ENCODE data around the gene ADGRV1.

Gene ADGRV1

DNA sequence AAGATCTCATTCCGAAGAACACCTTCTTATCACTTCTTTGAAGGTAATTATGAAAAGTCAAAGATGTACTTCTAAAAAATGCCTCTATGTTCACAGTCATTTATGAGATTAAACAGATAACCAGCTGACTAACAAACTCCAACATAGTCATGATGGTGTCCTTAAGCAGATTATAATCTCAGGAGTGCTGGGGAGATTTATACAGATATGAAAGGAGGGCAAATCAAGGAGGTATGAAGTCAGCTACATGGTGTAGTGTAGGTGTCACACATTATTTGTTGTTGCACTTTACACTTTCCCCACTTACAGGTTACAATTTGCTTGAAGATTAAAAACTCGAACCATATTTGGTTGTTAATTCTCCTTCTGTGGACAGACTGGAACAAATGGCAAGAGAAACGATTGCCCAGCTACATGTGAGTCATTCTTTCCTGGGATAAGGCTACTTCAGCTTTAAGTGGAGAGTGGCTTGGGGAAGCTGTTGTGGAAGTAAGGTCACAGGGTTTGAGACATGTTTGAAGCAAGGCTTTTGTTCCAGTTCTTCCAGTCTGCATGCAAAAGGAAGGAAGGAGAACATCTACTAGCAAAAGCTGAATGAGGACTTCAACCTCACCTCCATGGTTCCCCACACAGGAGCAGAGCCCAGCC, 320.1 kb downstream of the ADGRV1 start:
- DNase-seq: no peak

- DNase-seq: no peak
These were observed 323.1 kb downstream of the ADGRV1 start for GRCh38 chr5:90881626-90882150.

GRCh38 chr5:90882448-90882847, 323.9 kb downstream of the ADGRV1 start:
- no peak for DNase-seq

- no peak for DNase-seq
These were observed 326.7 kb downstream of the ADGRV1 start for GRCh38 chr5:90885180-90885868.

GRCh38 chr5:90886381-90886780, 327.8 kb downstream of the ADGRV1 start:
- no peak for DNase-seq

GRCh38 chr5:90888511-90889324, 330.1 kb downstream of the ADGRV1 start:
- peak; percentile 65 for DNase-seq

GRCh38 chr5:90889325-90889600, 330.7 kb downstream of the ADGRV1 start:
- no peak for DNase-seq

GRCh38 chr5:90890180-90890579, 331.6 kb downstream of the ADGRV1 start:
- no peak for DNase-seq

DNA sequence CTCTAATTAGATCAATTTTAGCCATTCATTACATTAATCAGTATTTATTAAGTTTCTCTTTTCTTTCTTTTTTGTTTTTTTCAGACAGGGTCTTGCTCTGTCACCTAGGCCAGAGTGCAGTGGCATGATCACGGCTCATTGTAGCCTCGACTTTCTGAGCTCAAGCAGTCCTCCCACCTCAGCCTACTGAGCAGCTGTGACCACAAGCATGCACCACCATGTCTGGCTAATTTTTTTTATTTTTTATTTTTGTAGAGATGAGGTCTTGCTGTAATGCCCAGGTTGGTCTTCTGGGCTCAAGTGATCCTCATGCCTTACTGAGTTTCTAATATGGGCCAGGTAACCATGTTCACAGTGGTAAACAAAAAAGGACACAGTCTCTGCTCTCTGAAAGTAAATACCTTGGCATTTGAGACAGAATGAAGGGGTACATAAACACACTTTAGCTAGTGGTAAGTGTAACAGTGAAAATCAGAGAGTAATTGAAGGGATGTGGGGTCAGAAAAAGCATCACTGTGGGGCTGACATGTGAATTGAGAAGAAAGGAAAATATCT, 336.3 kb downstream of the ADGRV1 start:
- DNase-seq: no peak

GRCh38 chr5:90897618-90898017, 339.0 kb downstream of the ADGRV1 start:
- DNase-seq: no peak

DNA sequence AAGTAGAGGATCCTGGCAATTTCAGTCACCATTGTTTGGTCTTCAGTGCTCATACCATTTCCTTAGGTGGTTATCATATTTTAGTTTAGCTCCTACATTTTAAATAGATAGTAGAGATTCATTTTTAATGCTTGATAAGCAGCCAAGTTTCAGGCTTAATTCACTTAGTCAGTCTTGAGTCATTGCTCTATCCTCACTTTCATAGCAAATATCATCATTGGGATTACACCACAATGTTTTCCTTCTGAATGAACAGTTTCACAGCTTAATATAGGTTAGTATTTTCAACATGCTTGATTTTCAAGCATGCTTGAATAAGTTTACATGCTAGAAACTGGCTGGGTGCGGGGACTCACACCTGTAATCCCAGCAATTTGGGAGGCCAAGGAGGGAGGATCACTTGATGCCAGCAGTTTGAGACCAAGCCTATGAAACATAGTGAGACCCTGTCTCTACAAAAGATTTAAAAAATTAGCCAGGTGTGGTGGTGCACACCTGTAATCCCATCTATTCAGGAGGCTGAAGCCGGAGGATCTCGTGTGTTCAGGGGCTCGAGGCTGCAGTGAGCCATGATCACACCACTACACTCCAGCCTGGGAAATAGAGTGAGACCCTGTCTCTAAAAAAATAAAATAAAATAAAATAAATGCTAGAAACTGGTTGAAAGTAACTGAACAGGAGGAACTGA, 339.9 kb downstream of the ADGRV1 start:
- DNase-seq: no peak

DNA sequence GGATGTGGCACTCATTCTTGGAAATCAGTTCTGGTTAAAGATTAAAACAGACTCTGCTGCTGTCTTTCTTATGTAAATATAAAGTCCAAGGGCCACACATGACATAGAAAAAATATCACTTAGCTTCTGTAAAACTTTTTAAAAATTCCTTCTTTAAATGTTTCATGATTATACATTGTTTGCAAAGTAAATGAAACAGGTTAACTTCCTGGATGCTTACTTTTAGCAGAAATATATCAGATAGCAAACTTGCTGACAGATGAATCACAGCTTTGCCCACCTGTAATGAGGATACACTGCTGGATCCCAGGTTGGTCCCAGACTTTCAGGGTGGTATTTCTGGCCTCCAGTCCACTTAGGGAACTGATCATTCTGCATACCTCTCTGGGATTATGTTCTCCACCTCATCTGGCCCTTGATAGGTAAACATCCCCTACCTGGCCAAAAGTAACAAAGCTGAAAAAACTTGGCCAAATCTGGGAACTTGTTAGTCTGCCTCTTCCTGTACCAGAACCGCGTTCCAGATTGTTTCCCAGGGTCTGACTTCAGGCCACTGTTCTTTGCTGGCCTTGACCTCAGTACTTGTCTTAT, 340.5 kb downstream of the ADGRV1 start:
- DNase-seq: no peak

DNA sequence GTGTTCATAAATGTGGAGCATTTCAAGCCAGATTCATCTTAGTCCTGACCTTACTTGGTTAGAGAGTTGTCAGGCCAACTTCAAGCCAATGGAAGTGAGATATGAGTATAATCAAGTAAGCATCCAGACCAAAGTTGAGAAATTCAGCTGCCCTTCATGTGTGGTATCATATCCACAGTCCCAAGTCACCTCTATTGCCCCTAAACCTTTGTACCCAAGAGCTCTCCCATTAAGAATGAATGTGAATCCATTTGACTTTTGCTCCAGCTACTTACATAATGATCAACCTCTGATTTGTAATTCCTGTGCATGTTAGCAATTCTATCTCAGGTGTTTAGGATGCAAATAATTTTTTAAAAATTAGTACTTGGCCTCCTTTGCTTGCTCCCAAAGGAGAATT, 342.7 kb downstream of the ADGRV1 start:
- DNase-seq: no peak

DNA sequence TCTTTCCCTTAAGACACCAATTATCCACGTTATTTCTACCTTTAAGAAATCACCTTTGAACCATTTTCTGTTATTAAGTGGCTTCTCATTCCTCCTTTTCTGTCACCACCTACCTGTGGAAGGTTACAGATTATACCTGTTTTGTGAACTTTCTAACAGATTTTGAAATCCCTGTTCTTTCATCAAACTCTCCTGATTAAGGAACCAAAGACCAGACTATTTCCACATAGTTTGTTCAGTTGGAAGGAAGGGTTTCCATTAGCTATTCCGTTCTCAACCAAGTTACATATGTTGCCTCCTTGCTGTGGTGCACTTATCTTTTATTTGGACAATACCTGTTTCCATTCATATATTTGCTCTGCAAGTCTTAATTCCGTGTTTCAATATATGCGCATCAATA, 343.6 kb downstream of the ADGRV1 start:
- DNase-seq: no peak

GRCh38 chr5:90902651-90903386, 344.2 kb downstream of the ADGRV1 start:
- no peak for DNase-seq

- no peak for DNase-seq
These were observed 350.5 kb downstream of the ADGRV1 start for GRCh38 chr5:90909101-90909503.

DNA sequence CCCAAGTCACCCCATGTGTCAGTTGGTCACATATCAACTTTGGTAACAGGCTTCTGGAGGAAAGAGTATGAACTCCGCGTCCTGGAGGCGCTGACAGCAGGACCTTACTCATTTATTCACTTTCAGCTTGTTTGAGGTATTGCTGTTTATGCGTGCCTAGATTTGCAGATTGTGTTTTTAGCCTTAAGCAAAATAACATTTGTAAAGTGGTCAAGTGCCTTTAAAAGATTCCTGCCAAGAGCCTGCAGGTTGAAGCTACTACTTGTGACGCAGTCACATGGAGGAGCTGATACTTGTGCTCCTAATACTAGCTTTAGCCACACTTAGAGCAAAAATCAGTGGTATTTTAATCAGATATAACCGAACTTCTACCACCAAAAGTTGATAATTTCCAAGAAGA, 351.3 kb downstream of the ADGRV1 start:
- DNase-seq: no peak

DNA sequence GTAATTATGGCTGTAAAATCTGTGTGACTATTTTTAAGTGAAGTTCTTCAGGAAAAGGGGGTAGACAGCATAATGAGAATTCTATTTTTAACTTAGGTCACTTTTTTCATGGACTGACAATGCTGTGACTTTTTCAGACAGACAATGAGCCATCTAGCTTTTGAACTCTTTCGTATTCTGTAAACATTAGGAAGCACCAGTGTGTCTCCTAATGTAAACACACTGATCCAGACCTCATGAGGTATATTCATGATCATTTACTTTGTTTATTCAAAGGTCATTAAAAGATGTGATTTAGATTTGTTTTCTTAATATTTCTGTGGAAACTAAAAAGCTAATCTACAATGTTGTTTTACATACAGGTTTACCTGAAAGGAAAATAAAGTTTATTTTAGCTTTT, 352.6 kb downstream of the ADGRV1 start:
- no peak for DNase-seq

GRCh38 chr5:90912476-90912875, 353.9 kb downstream of the ADGRV1 start:
- DNase-seq: no peak

GRCh38 chr5:90915393-90915792, 356.8 kb downstream of the ADGRV1 start:
- no peak for DNase-seq

GRCh38 chr5:90916947-90917800, 358.6 kb downstream of the ADGRV1 start:
- no peak for DNase-seq
